Peyer's patch (tissue), 4 donors: Measurements from ENCODE around the gene UST. TPM values are rescaled to one million over a fixed set of nuclear protein-coding genes. Genes with fewer than 3 reads are reported as not detected.
"Not testable (repeated sequence)": the region's sequence is repeated elsewhere in the genome, so short reads cannot be mapped to it uniquely, and the experiment has no call there.

Source experiments
- DNase-seq, 3 donors: peaks; one replicate each; pipeline ENCODE4 v3.0.0-alpha.2; 2017 to 2019
- H3K27ac ChIP-seq, 4 donors: fragments of 200-600 bp; sonication (generic); one replicate each; pipeline ENCODE4 v1.5.1; 2016 to 2019
- H3K27me3 ChIP-seq, 2 donors: fragments of 200-600 bp; sonication (generic); one replicate each; pipeline ENCODE4 v1.5.1; 2019
- H3K36me3 ChIP-seq, 3 donors: fragments of 200-600 bp; sonication (generic); one replicate each; pipeline ENCODE4 v1.5.1; 2016 to 2019
- H3K4me1 ChIP-seq, 4 donors: fragments of 200-600 bp; sonication (generic); one replicate each; pipeline ENCODE4 v1.5.1; 2016 to 2019
- H3K4me3 ChIP-seq, 4 donors: fragments of 200-600 bp; sonication (generic); 1 replicate in 3 of 4; 2 replicates in 1 of 4; pipeline ENCODE4 v1.5.1; 2016 to 2019; ENCODE audit warnings: mild to moderate bottlenecking in 1 of 4
- H3K9me3 ChIP-seq, 4 donors: fragments of 200-600 bp; sonication (generic); one replicate each; pipeline ENCODE4 v1.5.1; 2016 to 2019; ENCODE audit warnings: mild to moderate bottlenecking in 1 of 4
- CTCF ChIP-seq, 6 experiments: fragments of 450-650 bp in 4 of 6; fragments of 200-600 bp in 2 of 6; sonication (generic) in 1 of 6; IDR thresholded peaks; one replicate each; pipeline ENCODE4 v1.5.1; 2017 to 2019; ENCODE audit warnings: antibody characterized with exemption in 6 of 6, mild to moderate bottlenecking in 3 of 6, moderate library complexity in 1 of 6
- POLR2A ChIP-seq, 2 donors: fragments of 450-650 bp; IDR thresholded peaks; one replicate each; pipeline ENCODE4 v1.5.1; 2017; ENCODE audit warnings: antibody characterized with exemption in 2 of 2, mild to moderate bottlenecking in 2 of 2, moderate library complexity in 2 of 2
- total RNA-seq, 4 donors: library from RNA; depleted of rRNA; stranded (reverse); fragments of >200 nt; gene quantifications; one replicate each; pipeline ENCODE4 v1.1.0, GENCODE V29; 2016

The UST gene
- total RNA-seq, 4 donors from 2014 or later = 3.0 to 37.1 (median 4.6) TPM

- H3K27ac ChIP-seq = no peak overlapping the region
- H3K36me3 ChIP-seq = no peaks in the 10 kb centered on the region
- TF ChIP-seq CTCF (IDR thresholded peaks at IDR 0.05) (no peak), POLR2A (IDR thresholded peaks at IDR 0.05) (no peak)
- H3K4me3 ChIP-seq = no peak overlapping the region
- no peaks in the 10 kb centered on the region for H3K27me3 ChIP-seq
- H3K4me1 ChIP-seq = no peaks in the 10 kb centered on the region
- no peak for DNase-seq
- H3K9me3 ChIP-seq = no peaks in the 10 kb centered on the region
Measured at GRCh38 chr6:148779142-148779562, 32.3 kb downstream of the UST start.

GRCh38 chr6:148780423-148780822 lies 33.6 kb downstream of the UST start:
- not testable (repeated sequence) for H3K4me3 ChIP-seq, H3K27ac ChIP-seq, H3K36me3 ChIP-seq, H3K4me1 ChIP-seq, H3K27me3 ChIP-seq, DNase-seq, H3K9me3 ChIP-seq

GRCh38 chr6:148780918-148781436 lies 34.1 kb downstream of the UST start:
- Histone ChIP-seq H3K9me3 (no peaks in the 10 kb centered on the region), H3K4me1 (no peaks in the 10 kb centered on the region)
- DNase-seq = no peak

GRCh38 chr6:148789948-148790347 lies 43.1 kb downstream of the UST start:
- no peaks in the 10 kb centered on the region for H3K4me1 ChIP-seq
- no peaks in the 10 kb centered on the region for H3K9me3 ChIP-seq
- H3K27ac ChIP-seq = no peak overlapping the region
- no peak for TF ChIP-seq CTCF (IDR thresholded peaks at IDR 0.05)
- TF ChIP-seq POLR2A (IDR thresholded peaks at IDR 0.05) = no peak
- no peak overlapping the region for H3K4me3 ChIP-seq
- no peaks in the 10 kb centered on the region for H3K27me3 ChIP-seq
- no peaks in the 10 kb centered on the region for H3K36me3 ChIP-seq
- no peak for DNase-seq

More at GRCh38 chr6:148780918-148781436, 34.1 kb downstream of the UST start:
- TF ChIP-seq CTCF (IDR thresholded peaks at IDR 0.05) = no peak
- TF ChIP-seq POLR2A (IDR thresholded peaks at IDR 0.05) = no peak
- Histone ChIP-seq H3K27me3 (no peaks in the 10 kb centered on the region), H3K27ac (peak overlapping the region in 1 of 4 donors; percentile 9), H3K4me3 (no peak overlapping the region), H3K36me3 (no peaks in the 10 kb centered on the region)

GRCh38 chr6:148790404-148790803 lies 43.6 kb downstream of the UST start:
- TF ChIP-seq CTCF (IDR thresholded peaks at IDR 0.05) = no peak
- TF ChIP-seq POLR2A (IDR thresholded peaks at IDR 0.05) = no peak
- H3K4me1 ChIP-seq = no peaks in the 10 kb centered on the region
- no peaks in the 10 kb centered on the region for H3K36me3 ChIP-seq
- H3K27me3 ChIP-seq = no peaks in the 10 kb centered on the region
- no peak overlapping the region for H3K4me3 ChIP-seq
- no peak overlapping the region for H3K27ac ChIP-seq
- DNase-seq = no peak
- H3K9me3 ChIP-seq = no peaks in the 10 kb centered on the region

GRCh38 chr6:148790817-148791216 lies 44.0 kb downstream of the UST start:
- Histone ChIP-seq H3K9me3 (no peaks in the 10 kb centered on the region), H3K4me3 (no peak overlapping the region), H3K4me1 (no peaks in the 10 kb centered on the region), H3K27me3 (no peaks in the 10 kb centered on the region), H3K36me3 (no peaks in the 10 kb centered on the region), H3K27ac (no peak overlapping the region)
- TF ChIP-seq POLR2A (IDR thresholded peaks at IDR 0.05) (no peak), CTCF (IDR thresholded peaks at IDR 0.05) (no peak)
- DNase-seq = no peak
